GM18951 (cell line): ENCODE data around the gene TMEM44.
"Not testable (repeated sequence)": the region's sequence is repeated elsewhere in the genome, so short reads cannot be mapped to it uniquely, and the experiment has no call there.

Experiments used
- POLR2A ChIP-seq: IDR thresholded peaks from 4 replicates; pipeline ENCODE4 v1.6.1; 2011; ENCODE audit warnings: mild to moderate bottlenecking; ENCODE audit not compliant: insufficient read length, insufficient read depth; ENCODE audit errors: extremely low read depth
- in situ Hi-C: fragments of 300-500 bp; cut with MboI; formaldehyde crosslinking; loops from one replicate; pipeline ENCODE4 v1.12.0; 2022; ENCODE audit warnings: low sequenced_read_pairs, mixed read lengths, inconsistent platforms; ENCODE audit not compliant: unreplicated experiment

Gene TMEM44

DNA sequence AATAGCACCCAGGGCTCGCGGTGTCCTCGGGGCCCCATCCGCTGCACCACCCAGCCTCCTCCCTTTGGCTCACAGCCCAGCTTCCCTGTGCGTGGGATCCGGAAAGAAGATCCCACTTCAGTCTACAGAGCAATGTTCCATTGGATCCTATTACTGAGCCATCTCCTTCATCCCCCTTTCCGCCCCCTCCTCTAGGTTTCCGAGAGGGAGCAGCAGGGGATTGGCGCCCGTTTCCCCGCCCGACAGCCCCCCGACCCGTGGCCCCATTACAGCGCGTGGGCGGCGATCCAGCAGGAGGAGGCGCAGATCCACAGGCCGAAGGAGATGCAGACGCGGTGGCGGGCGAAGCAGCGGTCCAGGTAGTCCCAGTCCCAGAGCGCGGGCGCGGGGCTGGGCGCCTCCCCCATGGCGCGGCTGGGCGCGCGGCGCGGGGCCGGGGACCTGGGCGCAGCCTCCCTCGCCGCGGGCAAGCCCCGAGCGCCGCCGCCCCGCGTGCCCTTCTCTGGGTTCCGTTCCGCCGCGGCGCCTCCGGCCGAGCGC lies 340 bp downstream of the TMEM44 start:
- no peak for TF ChIP-seq POLR2A
- in situ Hi-C loops = no loop called here

- no peak for TF ChIP-seq POLR2A
- in situ Hi-C loops = no loop called here
These were observed 902 bp downstream of the TMEM44 start for GRCh38 chr3:194632226-194632808.

DNA sequence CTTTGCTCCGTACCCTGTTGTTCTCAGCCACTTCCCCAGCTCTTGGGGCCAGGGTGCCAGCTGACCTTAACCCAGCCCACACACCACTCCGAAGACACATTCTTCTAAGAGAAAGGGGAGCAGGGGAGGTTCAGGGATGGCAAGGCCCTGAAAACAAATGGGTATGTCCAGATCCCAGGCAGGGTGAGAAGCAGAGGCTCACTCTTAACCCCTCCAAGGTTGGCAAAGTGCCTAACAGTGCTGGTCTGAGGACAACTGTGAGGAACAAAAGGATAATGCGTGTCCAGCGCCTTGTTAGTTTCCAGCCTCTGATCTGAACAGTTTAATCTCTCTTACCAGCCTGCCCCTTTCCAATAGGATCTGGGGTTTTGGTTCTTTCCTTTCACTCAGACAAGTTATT lies 1.5 kb downstream of the TMEM44 start:
- no peak for TF ChIP-seq POLR2A
- in situ Hi-C loops = no loop called here

- in situ Hi-C loops = not testable (repeated sequence)
These were observed 2.5 kb downstream of the TMEM44 start for GRCh38 chr3:194630681-194631080.

DNA sequence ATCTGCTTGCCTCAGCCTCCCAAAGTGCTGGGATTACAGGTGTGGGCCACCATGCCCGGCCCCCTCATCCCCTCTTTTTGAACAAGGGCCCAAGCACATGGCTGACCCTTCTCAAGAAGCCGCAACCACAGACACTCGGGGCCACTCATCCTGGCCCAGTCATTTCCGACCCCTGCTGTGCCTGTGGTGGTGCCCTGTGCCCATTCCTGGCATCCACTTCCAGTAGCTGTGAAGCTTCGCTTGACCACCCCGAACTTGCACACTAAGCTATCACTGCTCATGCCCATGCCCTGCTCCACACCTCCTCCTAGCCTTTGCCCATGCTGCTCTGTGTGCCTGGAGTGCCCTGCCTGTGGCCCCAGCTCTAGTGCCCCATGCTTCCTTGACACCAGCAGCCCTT lies 8.3 kb downstream of the TMEM44 start:
- no peak for TF ChIP-seq POLR2A
- in situ Hi-C loops = no loop called here

DNA sequence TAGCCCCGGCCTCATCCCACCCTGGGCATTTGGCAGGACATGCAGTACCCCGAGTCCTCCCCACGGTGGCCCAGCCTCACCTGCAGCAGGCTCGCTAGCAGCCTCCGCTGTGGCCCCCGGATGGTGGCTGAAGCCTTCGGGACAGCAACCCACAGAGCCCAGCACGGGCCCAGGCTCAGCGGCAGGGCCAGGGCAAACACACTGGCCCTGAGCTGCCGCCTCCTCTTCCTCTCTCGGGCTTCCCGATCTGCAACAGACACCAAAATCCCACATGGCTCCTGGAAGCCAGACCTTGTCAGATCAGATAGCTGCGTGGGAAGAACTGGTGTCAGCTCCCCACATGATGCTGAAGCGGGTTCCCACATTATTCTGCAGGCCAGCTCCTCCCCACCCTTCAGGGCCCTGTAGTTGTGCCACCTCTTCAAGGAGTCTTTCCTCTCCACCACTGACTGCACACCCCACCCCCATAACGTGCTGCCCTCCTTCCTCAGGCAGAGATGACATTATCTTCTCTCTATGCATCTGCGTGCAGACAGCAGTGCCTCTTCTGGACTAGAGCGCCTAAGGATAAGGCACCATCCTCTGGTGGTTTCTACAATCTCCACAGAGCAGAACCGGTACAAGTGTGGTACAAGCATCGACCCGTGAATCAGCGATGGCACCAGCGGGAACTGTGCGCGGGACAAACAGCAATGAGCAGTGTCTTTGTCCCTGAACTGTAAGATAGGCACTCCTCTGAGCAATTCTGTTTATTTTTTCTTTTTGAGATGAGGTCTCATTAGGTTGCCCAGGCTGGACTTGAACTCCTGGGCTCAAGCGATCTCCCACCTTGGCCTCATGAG lies 9.5 kb downstream of the TMEM44 start:
- TF ChIP-seq POLR2A = no peak

GRCh38 chr3:194622621-194623340 lies 10.4 kb downstream of the TMEM44 start:
- no peak for TF ChIP-seq POLR2A
- in situ Hi-C loops = no loop called here

More for the DNA sequence above, 9.5 kb downstream of the TMEM44 start:
- in situ Hi-C loops = no loop called here

- no peak for TF ChIP-seq POLR2A
- in situ Hi-C loops = no loop called here
These were observed 11.3 kb downstream of the TMEM44 start for GRCh38 chr3:194621947-194622346.

DNA sequence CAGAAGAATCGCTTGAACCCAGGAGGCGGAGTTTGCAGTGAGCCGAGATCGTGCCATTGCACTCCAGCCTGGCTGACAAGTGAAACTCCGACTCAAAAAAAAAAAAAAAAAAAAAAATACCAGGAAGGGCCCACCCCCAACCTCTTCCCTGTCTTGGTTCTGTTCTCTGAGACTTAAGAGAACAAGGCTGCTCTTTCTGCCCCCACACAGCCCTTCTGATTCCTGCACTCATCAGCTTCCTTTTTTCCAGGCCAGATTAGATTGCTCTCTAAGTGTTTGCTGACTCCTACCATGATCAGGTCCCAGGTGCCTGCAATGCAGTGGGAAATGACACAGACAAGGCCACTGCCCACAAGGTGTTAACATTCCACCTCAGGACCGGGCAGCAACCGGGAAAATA lies 13.0 kb downstream of the TMEM44 start:
- no peak for TF ChIP-seq POLR2A
- in situ Hi-C loops = no loop called here

DNA sequence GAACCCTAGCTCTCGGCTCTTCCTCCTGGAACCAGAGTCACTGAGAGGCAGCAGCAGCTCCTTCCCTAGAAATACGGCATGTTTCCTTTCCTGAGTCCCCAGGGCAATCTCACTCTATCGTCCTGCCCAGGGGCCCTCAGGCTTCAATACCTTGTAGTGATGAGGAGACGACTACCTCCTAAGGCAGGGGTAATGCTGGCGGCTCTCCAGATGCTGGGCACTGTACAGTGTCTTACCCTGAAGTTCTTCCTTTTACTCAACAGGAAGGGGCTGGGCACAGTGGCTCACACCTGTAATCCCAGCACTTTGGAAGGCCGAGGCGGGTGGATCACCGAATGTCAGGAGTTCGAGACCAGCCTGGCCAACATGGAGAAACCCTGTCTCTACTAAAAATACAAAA lies 13.5 kb downstream of the TMEM44 start:
- in situ Hi-C loops = no loop called here
- no peak for TF ChIP-seq POLR2A

DNA sequence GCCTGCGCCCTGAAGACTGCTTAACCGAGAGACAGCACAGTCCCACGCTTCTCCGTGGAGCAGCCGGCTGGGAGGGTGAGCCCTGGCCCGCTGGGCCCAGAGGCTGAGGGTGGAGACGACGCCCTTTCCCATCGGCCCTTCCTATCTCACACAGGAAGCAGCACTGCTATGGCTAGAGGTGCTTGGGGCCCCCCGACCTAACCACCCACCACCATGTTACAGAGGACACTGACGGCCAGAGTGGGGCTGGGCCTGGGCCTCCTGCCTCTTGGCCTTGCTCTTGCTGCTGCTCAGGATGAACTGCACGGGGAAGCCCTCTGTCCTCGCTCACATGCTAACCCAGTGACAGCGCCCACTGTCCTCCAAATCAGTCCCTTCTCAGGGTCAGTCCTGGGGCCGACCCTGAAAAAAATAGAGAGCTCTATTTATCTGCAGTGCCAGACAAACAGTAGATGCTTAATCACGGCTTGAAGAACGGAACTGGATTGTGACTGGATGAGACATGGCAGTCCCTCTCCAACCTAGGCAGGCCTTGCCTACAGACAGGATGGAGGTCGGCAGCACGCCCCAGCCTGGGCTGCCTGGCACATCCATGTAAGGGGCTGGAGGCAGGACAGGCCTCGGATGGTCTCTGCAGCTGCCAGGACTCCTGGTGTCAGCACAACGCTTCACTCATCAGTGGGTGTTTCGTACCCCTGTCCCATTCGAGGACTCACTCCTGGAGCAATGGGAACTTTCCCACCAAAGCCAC lies 14.2 kb downstream of the TMEM44 start:
- in situ Hi-C loops = no loop called here
- no peak for TF ChIP-seq POLR2A

DNA sequence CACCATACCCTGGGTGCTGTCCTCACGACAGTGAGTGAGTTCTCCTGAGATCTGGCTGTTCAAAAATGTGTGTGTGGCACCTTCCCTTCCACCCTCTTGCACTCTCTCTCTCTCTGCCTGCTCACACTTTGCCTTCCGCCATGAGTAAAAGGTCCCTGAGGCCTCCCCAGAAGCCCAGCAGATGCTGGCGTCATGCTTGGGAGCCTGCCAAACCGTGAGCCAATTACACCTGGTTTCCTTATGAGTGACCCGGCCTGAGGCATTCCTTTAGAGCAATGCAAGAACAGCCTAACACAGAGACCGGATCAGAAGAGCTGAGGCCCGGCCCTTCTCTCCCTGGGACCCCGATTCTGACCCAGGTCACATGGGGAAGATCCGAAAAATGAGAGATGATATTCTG lies 15.4 kb downstream of the TMEM44 start:
- TF ChIP-seq POLR2A = no peak
- in situ Hi-C loops = no loop called here

GRCh38 chr3:194617143-194617671 lies 16.0 kb downstream of the TMEM44 start:
- TF ChIP-seq POLR2A = no peak
- in situ Hi-C loops = no loop called here
